ENCODE results near the gene PTPRM.

DNA sequence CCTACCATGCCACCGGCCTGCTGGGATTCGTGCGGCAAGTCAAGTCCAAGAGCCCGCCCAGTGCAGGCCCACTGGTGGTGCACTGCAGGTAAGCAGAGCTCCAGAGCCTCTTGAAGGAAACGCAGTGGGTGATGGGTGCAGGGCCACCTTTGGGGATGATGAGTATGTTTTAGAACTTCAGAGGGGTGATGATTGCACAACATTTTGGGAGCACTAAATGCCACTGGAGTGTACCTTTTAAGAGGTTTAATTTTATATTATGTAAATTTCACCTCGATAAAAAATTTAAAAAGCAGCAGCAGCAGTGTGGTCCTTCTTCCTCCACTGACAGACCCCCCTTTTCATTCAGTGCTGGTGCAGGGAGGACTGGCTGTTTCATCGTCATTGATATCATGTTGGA, 809.0 kb downstream of the PTPRM start:
- TF ChIP-seq, protein P1, sequence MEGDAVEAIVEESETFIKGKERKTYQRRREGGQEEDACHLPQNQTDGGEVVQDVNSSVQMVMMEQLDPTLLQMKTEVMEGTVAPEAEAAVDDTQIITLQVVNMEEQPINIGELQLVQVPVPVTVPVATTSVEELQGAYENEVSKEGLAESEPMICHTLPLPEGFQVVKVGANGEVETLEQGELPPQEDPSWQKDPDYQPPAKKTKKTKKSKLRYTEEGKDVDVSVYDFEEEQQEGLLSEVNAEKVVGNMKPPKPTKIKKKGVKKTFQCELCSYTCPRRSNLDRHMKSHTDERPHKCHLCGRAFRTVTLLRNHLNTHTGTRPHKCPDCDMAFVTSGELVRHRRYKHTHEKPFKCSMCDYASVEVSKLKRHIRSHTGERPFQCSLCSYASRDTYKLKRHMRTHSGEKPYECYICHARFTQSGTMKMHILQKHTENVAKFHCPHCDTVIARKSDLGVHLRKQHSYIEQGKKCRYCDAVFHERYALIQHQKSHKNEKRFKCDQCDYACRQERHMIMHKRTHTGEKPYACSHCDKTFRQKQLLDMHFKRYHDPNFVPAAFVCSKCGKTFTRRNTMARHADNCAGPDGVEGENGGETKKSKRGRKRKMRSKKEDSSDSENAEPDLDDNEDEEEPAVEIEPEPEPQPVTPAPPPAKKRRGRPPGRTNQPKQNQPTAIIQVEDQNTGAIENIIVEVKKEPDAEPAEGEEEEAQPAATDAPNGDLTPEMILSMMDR (IDR thresholded peaks at IDR 0.05; ENCODE audit: low read depth, low read length, poor library complexity, severe bottlenecking), result no peak
- TF ChIP-seq EZH2phosphoT487 (IDR thresholded peaks at IDR 0.05; ENCODE audit: borderline replicate concordance, low read length), result no peak
